Tibial nerve (tissue), 3 donors: ENCODE results near the gene TGFB3.

Experiments
- POLR2A ChIP-seq, 2 donors: fragments of 450-650 bp; IDR thresholded peaks; one replicate each; pipeline ENCODE4 v1.6.1; 2017; ENCODE audit warnings: antibody characterized with exemption in 2 of 2, mild to moderate bottlenecking in 2 of 2, moderate library complexity in 2 of 2
- TF ChIP-seq, protein P1 (sequence below), 5 experiments: fragments of 200-600 bp in 3 of 5; fragments of 450-650 bp in 2 of 5; sonication (generic) in 3 of 5; IDR thresholded peaks; one replicate each; pipeline ENCODE4 v1.5.1; 2016 to 2019; ENCODE audit warnings: antibody characterized with exemption in 5 of 5, mild to moderate bottlenecking in 3 of 5, moderate library complexity in 2 of 5

DNA sequence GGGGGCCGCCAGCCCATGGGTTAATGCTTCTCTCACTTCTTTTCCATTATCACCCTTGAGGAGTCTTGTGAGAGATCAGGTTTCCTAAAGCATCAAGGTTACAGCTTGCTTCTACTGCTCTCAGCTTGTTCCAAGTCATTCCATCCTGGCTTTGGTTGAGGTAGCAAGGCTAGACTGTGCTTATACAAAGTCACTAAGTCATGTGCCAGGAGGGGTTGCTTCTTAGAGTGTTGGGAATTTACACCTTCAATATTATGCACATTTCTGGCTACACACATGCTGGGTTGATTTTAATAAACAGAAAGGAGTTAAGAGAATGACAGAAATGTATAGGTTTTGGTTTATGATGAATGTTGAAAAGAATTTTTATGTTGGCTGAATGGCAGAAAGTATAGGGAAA is 25.6 kb upstream of the TGFB3 start:
- no peak for TF ChIP-seq POLR2A (IDR thresholded peaks at IDR 0.05)
- TF ChIP-seq, protein P1, sequence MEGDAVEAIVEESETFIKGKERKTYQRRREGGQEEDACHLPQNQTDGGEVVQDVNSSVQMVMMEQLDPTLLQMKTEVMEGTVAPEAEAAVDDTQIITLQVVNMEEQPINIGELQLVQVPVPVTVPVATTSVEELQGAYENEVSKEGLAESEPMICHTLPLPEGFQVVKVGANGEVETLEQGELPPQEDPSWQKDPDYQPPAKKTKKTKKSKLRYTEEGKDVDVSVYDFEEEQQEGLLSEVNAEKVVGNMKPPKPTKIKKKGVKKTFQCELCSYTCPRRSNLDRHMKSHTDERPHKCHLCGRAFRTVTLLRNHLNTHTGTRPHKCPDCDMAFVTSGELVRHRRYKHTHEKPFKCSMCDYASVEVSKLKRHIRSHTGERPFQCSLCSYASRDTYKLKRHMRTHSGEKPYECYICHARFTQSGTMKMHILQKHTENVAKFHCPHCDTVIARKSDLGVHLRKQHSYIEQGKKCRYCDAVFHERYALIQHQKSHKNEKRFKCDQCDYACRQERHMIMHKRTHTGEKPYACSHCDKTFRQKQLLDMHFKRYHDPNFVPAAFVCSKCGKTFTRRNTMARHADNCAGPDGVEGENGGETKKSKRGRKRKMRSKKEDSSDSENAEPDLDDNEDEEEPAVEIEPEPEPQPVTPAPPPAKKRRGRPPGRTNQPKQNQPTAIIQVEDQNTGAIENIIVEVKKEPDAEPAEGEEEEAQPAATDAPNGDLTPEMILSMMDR (IDR thresholded peaks at IDR 0.05): no peak
